Type B pancreatic cell (in vitro differentiated cells): ENCODE data around the gene RCBTB1. TPM values are rescaled to one million over a fixed set of nuclear protein-coding genes. Genes with fewer than 3 reads are reported as not detected.
A peak's percentile ranks its signal among the peaks of the same experiment; 100 is the strongest.

Experiments
- DNase-seq: peaks from one replicate; pipeline ENCODE4 v3.0.0; 2021; ENCODE audit warnings: mixed read lengths; ENCODE audit not compliant: unreplicated experiment; ENCODE audit errors: extremely low spot score
- H3K27ac Mint-ChIP-seq: 2 replicates; pipeline ENCODE4 v1.8.0; 2021; ENCODE audit warnings: mild to moderate bottlenecking, mixed read lengths
- H3K27me3 Mint-ChIP-seq: 2 replicates; pipeline ENCODE4 v1.8.0; 2021; ENCODE audit warnings: mixed read lengths
- H3K36me3 Mint-ChIP-seq: 2 replicates; pipeline ENCODE4 v1.8.0; 2021; ENCODE audit warnings: mixed read lengths
- H3K4me1 Mint-ChIP-seq: one replicate; pipeline ENCODE4 v1.8.0; 2021; ENCODE audit warnings: mixed read lengths; ENCODE audit not compliant: unreplicated experiment
- H3K4me3 Mint-ChIP-seq: 2 replicates; pipeline ENCODE4 v1.8.0; 2021; ENCODE audit warnings: mild to moderate bottlenecking, mixed read lengths
- H3K9me3 Mint-ChIP-seq: 2 replicates; pipeline ENCODE4 v1.8.0; 2021; ENCODE audit warnings: mixed read lengths
- CTCF ChIP-seq: fragments of 200-600 bp; sonication (generic); conservative IDR thresholded peaks from 2 replicates; pipeline ENCODE4 v1.5.0; 2021; ENCODE audit warnings: antibody characterized with exemption, mild to moderate bottlenecking
- total RNA-seq: library from RNA; stranded (reverse); gene quantifications from 2 replicates; pipeline ENCODE4 v1.2.1, GENCODE V29; 2021; ENCODE audit warnings: low replicate concordance

Gene RCBTB1
- total RNA-seq, 1 donor from 2014 or later, result 30.7 TPM

DNA sequence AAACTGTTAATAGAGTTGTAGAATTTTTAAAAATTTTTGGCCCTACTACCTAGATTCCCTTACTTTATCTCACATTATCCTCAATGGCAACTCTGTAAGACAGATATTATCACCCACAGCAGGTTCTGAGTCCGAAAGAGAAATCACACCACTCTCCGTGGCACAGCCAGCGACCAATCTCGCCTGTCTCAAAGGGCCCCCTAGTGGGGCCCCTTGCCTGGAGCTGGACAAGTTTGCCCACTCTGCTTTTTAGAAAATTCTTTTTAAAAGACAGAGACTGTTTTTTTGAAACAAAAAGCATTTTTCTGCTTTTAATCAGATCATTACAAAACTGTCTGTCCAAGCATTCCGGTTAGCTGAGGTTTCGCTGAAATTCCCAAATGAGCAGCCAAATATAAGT lies 67.9 kb downstream of the RCBTB1 start:
- no peak for DNase-seq
- peaks cover 4% of the 10 kb centered on the region for H3K4me1 Mint-ChIP-seq
- TF ChIP-seq CTCF, result peak; percentile 59

DNA sequence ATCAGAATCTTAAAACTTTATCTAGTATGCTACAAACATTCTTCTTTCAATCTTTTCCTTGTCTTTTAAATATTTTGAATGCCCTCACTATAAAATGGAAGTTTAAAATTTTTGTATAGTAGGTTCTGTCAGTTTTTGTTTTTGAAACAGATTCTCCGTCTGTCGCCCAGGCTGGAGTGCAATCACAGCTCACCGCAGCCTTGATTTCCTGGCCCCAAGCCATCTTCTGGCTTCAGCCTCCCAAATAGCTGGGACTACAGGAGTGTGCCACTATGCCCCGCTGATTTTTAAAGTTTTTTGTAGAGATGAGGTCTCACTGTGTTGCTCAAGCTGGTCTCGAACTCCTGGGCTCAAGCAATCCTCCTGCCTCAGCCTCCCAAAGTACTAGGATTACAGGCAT lies 68.9 kb downstream of the RCBTB1 start:
- H3K36me3 Mint-ChIP-seq, result peaks cover 15% of the 10 kb centered on the region
- no peaks in the 10 kb centered on the region for H3K9me3 Mint-ChIP-seq
- no peak overlapping the region for H3K4me3 Mint-ChIP-seq
- no peak overlapping the region for H3K27ac Mint-ChIP-seq
- H3K4me1 Mint-ChIP-seq, result peaks cover 4% of the 10 kb centered on the region
- DNase-seq, result no peak
- no peak for TF ChIP-seq CTCF
- no peaks in the 10 kb centered on the region for H3K27me3 Mint-ChIP-seq

More for the DNA sequence above, 67.9 kb downstream of the RCBTB1 start:
- Mint-ChIP-seq H3K36me3 (peaks cover 15% of the 10 kb centered on the region), H3K27ac (no peak overlapping the region), H3K4me3 (no peak overlapping the region), H3K9me3 (no peaks in the 10 kb centered on the region), H3K27me3 (no peaks in the 10 kb centered on the region)

DNA sequence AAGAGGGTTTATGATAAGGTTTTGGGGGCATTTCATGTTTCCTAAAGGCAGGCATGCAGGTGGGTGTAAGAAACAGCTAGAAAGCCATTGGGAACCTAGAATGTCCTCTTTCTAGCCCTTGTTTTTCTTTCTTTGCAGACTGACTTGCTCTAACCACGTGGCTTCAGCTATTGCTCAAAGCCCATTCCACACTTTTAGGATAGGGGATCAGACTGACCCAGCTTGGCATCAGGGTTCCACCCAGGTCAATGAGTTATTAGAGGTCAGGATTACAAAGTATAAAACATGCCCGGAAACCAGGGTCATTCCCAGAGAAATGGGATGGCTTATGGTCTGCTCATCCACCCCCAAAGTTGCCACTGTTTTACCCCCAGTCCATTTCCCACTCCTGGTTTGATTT lies 72.8 kb downstream of the RCBTB1 start:
- Mint-ChIP-seq H3K27ac (no peak overlapping the region), H3K4me3 (no peak overlapping the region), H3K4me1 (peaks cover 4% of the 10 kb centered on the region), H3K9me3 (no peaks in the 10 kb centered on the region), H3K27me3 (no peaks in the 10 kb centered on the region), H3K36me3 (peaks cover 16% of the 10 kb centered on the region)
- no peak for TF ChIP-seq CTCF
- DNase-seq, result no peak

DNA sequence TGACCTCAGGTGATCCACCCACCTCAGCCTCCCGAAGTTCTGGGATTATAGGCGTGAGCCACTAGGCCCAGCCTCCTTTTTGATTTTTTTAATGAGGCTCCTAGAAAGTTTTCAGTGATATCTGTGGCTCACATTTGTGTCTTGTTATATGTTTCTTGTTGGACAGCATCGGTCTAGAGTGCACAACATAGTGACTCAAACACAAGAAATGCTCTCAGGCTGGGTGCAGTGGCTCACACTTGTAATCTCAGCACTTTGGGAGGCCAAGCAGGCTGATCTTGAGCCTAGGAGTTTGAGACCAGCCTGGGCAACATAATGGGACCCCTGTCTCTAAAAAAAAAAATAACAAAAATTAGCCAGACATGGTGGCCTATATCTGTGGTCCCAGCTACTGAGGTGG lies 81.4 kb downstream of the RCBTB1 start:
- no peak overlapping the region for H3K4me3 Mint-ChIP-seq
- H3K36me3 Mint-ChIP-seq, result no peaks in the 10 kb centered on the region
- no peaks in the 10 kb centered on the region for H3K27me3 Mint-ChIP-seq
- no peak for TF ChIP-seq CTCF
- H3K9me3 Mint-ChIP-seq, result no peaks in the 10 kb centered on the region
- H3K27ac Mint-ChIP-seq, result no peak overlapping the region
- DNase-seq, result no peak
- no peaks in the 10 kb centered on the region for H3K4me1 Mint-ChIP-seq

DNA sequence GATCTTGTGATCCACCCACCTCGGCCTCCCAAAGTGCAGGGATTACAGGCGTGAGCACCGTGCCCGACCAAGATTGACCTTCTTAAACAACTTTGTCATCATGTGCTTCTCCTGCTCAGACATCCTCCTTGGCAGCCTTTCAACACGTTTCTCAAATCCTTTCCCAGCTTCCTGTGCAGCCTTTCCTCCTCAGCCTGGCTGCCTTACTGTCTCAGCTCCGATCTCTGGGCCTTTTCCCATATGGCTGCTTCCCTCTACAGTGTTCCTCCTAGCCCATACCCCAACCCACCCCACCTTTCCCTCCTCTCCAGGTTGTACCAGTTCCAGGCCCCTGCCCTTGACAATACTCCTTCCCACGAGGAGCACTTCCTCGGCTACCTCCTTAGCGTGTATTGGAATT lies 82.4 kb downstream of the RCBTB1 start:
- no peak overlapping the region for H3K4me3 Mint-ChIP-seq
- no peaks in the 10 kb centered on the region for H3K27me3 Mint-ChIP-seq
- H3K27ac Mint-ChIP-seq, result no peak overlapping the region
- no peak for DNase-seq
- no peak for TF ChIP-seq CTCF
- H3K9me3 Mint-ChIP-seq, result no peaks in the 10 kb centered on the region
- no peaks in the 10 kb centered on the region for H3K4me1 Mint-ChIP-seq
- no peaks in the 10 kb centered on the region for H3K36me3 Mint-ChIP-seq
